H9 (cell line): ENCODE measurements around the gene NALCN. TPM values are rescaled to one million over a fixed set of nuclear protein-coding genes. Genes with fewer than 3 reads are reported as not detected.

Experiments used
- DNase-seq: peaks from one replicate; pipeline ENCODE4 v3.0.0-alpha.2; 2017
- H2AFZ ChIP-seq: one replicate; pipeline ENCODE4 v1.6.1; 2013; ENCODE audit warnings: mild to moderate bottlenecking, low read length, control low read depth, moderate library complexity
- H2AK5ac ChIP-seq: 2 replicates; pipeline ENCODE4 v1.6.1; 2013; ENCODE audit warnings: low read length, control low read depth, mixed read lengths; ENCODE audit not compliant: insufficient read length
- H2BK120ac ChIP-seq: one replicate; pipeline ENCODE4 v1.6.1; 2013; ENCODE audit warnings: low read depth, mild to moderate bottlenecking, low read length, control low read depth, inconsistent platforms; ENCODE audit not compliant: poor library complexity, severe bottlenecking
- H2BK12ac ChIP-seq: 2 replicates; pipeline ENCODE4 v1.6.1; 2013; ENCODE audit warnings: low read length, control low read depth, mixed read lengths, low read depth; ENCODE audit not compliant: insufficient read length
- H2BK15ac ChIP-seq: 2 replicates; pipeline ENCODE4 v1.6.1; 2013; ENCODE audit warnings: low read depth, low read length, control low read depth
- H2BK20ac ChIP-seq: one replicate; pipeline ENCODE4 v1.6.1; 2013; ENCODE audit warnings: low read depth, mild to moderate bottlenecking, low read length, control low read depth, inconsistent platforms; ENCODE audit not compliant: poor library complexity, severe bottlenecking
- H2BK5ac ChIP-seq: 2 replicates; pipeline ENCODE4 v1.6.1; 2013; ENCODE audit warnings: low read length, control low read depth, mixed read lengths; ENCODE audit not compliant: insufficient read length
- H3K14ac ChIP-seq: 2 replicates; pipeline ENCODE4 v1.6.1; 2013; ENCODE audit warnings: low read length, control low read depth; ENCODE audit not compliant: insufficient read depth
- H3K18ac ChIP-seq: 2 replicates; pipeline ENCODE4 v1.6.1; 2013; ENCODE audit warnings: low read depth, mild to moderate bottlenecking, mixed read lengths, low read length, control low read depth; ENCODE audit not compliant: insufficient read length
- H3K23ac ChIP-seq: 2 replicates; pipeline ENCODE4 v1.6.1; 2013; ENCODE audit warnings: low read length, control low read depth, mixed read lengths, low read depth; ENCODE audit not compliant: insufficient read length
- H3K23me2 ChIP-seq: 2 replicates; pipeline ENCODE4 v1.6.1; 2013; ENCODE audit warnings: low read depth, mild to moderate bottlenecking, mixed read lengths, low read length, control low read depth; ENCODE audit not compliant: insufficient read length, poor library complexity, severe bottlenecking
- H3K27ac ChIP-seq: 2 replicates; pipeline ENCODE4 v1.5.1; 2013; ENCODE audit warnings: low read length, control low read depth, mixed read lengths, low read depth; ENCODE audit not compliant: insufficient read length
- H3K27me3 ChIP-seq: 2 replicates; pipeline ENCODE4 v1.6.1; 2013; ENCODE audit warnings: low read length, control low read depth, inconsistent platforms; ENCODE audit not compliant: insufficient read depth
- H3K4ac ChIP-seq: 2 replicates; pipeline ENCODE4 v1.6.1; 2013; ENCODE audit warnings: low read depth, mild to moderate bottlenecking, control low read depth, inconsistent platforms, low read length, moderate library complexity
- H3K4me1 ChIP-seq: 2 replicates; pipeline ENCODE4 v1.6.1; 2013; ENCODE audit warnings: low read length, control low read depth, inconsistent platforms; ENCODE audit not compliant: insufficient read depth
- H3K4me2 ChIP-seq: 2 replicates; pipeline ENCODE4 v1.6.1; 2013; ENCODE audit warnings: low read length, control low read depth, mixed read lengths; ENCODE audit not compliant: insufficient read length, insufficient read depth
- H3K56ac ChIP-seq: 2 replicates; pipeline ENCODE4 v1.6.1; 2013; ENCODE audit warnings: low read depth, mild to moderate bottlenecking, mixed read lengths, low read length, control low read depth; ENCODE audit not compliant: insufficient read length
- H3K79me1 ChIP-seq: 2 replicates; pipeline ENCODE4 v1.6.1; 2013; ENCODE audit warnings: low read depth, mild to moderate bottlenecking, moderate library complexity, low read length, control low read depth, inconsistent platforms; ENCODE audit not compliant: insufficient read depth, poor library complexity, severe bottlenecking
- H3K79me2 ChIP-seq: 2 replicates; pipeline ENCODE4 v1.6.1; 2013; ENCODE audit warnings: low read length, control low read depth, inconsistent platforms; ENCODE audit not compliant: insufficient read depth
- H3K9ac ChIP-seq: 2 replicates; pipeline ENCODE4 v1.6.1; 2013; ENCODE audit warnings: low read length, control low read depth, mixed read lengths; ENCODE audit not compliant: insufficient read length; ENCODE audit errors: extremely low read depth
- H3K9me3 ChIP-seq: one replicate; pipeline ENCODE4 v1.6.1; 2013; ENCODE audit warnings: low read depth, low read length, inconsistent platforms; ENCODE audit not compliant: control insufficient read depth
- H3T11ph ChIP-seq: one replicate; pipeline ENCODE4 v1.6.1; 2013; ENCODE audit warnings: mild to moderate bottlenecking, low read length, control low read depth, inconsistent platforms
- H4K20me1 ChIP-seq: one replicate; pipeline ENCODE4 v1.6.1; 2013; ENCODE audit not compliant: control insufficient read depth, insufficient read length, insufficient read depth
- H4K5ac ChIP-seq: 2 replicates; pipeline ENCODE4 v1.6.1; 2013; ENCODE audit warnings: low read depth, mild to moderate bottlenecking, mixed read lengths, low read length, control low read depth; ENCODE audit not compliant: insufficient read length
- H4K8ac ChIP-seq: replicated peaks from 2 replicates; pipeline ENCODE4 v1.6.1; 2013; ENCODE audit warnings: low read length, control low read depth, mixed read lengths, low read depth; ENCODE audit not compliant: insufficient read length
- H4K91ac ChIP-seq: 2 replicates; pipeline ENCODE4 v1.6.1; 2013; ENCODE audit warnings: low read depth, mild to moderate bottlenecking, moderate library complexity, mixed read lengths, low read length, control low read depth; ENCODE audit not compliant: insufficient read length
- H3K27ac Mint-ChIP-seq, 3 experiments: 2 replicates in 2 of 3; 3 replicates in 1 of 3; pipeline ENCODE4 v1.8.0; 2020 to 2021; ENCODE audit warnings: mixed read lengths in 3 of 3, mild to moderate bottlenecking in 1 of 3, moderate library complexity in 1 of 3
- H3K27me3 Mint-ChIP-seq: 2 replicates; pipeline ENCODE4 v1.8.0; 2021; ENCODE audit warnings: low read depth, mild to moderate bottlenecking, moderate library complexity, mixed read lengths
- H3K36me3 Mint-ChIP-seq, 3 experiments: 2 replicates in 2 of 3; 3 replicates in 1 of 3; pipeline ENCODE4 v1.8.0; 2020 to 2021; ENCODE audit warnings: low read depth in 3 of 3, mixed read lengths in 3 of 3; ENCODE audit not compliant: insufficient read depth in 1 of 3
- H3K4me1 Mint-ChIP-seq, 2 experiments: 2 replicates each; pipeline ENCODE4 v1.8.0; 2020; ENCODE audit warnings: mixed read lengths in 2 of 2
- H3K4me3 Mint-ChIP-seq, 2 experiments: 2 replicates in 1 of 2; 3 replicates in 1 of 2; pipeline ENCODE4 v1.8.0; 2020 to 2021; ENCODE audit warnings: mild to moderate bottlenecking in 2 of 2, mixed read lengths in 2 of 2, moderate library complexity in 1 of 2
- H3K9me3 Mint-ChIP-seq, 2 experiments: 2 replicates in 1 of 2; 3 replicates in 1 of 2; pipeline ENCODE4 v1.8.0; 2020; ENCODE audit warnings: mild to moderate bottlenecking in 2 of 2, mixed read lengths in 2 of 2, moderate library complexity in 1 of 2
- CTCF ChIP-seq: fragments of 200-600 bp; sonication (generic); conservative IDR thresholded peaks from 3 replicates; pipeline ENCODE4 v1.8.0; 2021; ENCODE audit warnings: antibody characterized with exemption, mild to moderate bottlenecking
- WGBS: extraction: QIAGEN DNeasy Blood & Tissue Kit; methylation state at CpG from one replicate; pipeline ENCODE4 v1.1.7; 2013; ENCODE audit warnings: missing lambda C conversion rate, low lambda C conversion rate, mixed read lengths; ENCODE audit not compliant: insufficient read length; ENCODE audit errors: extremely low coverage; 5-methylcytosine and 5-hydroxymethylcytosine counted together
- total RNA-seq: library from RNA; stranded (reverse); gene quantifications from 2 replicates; pipeline ENCODE4 v1.2.1, GENCODE V29; 2021

Gene NALCN
- total RNA-seq, 1 experiment from 2014 or later, result 0.09 TPM

GRCh38 chr13:101394605-101395004 is 21.7 kb downstream of the NALCN start:
- DNase-seq, result no peak
- no peak overlapping the region for H3K9ac ChIP-seq
- no peak for TF ChIP-seq CTCF
- no peak overlapping the region for H3T11ph ChIP-seq
- H3K9me3 Mint-ChIP-seq, result peaks cover 0 to 3% of the 10 kb centered on the region in 2 experiments; a peak in 1 of 5 replicates
- no peak overlapping the region for H3K4me3 Mint-ChIP-seq
- H3K14ac ChIP-seq, result no peak overlapping the region
- no peak overlapping the region for H2BK20ac ChIP-seq
- no peak overlapping the region for H2BK120ac ChIP-seq
- no peak overlapping the region for H3K4ac ChIP-seq
- H2BK15ac ChIP-seq, result no peak overlapping the region
- no peak overlapping the region for H2AK5ac ChIP-seq
- no peak overlapping the region for H3K23ac ChIP-seq
- H3K4me1 ChIP-seq, result no peaks in the 10 kb centered on the region
- H3K27ac ChIP-seq, result no peak overlapping the region
- H3K79me2 ChIP-seq, result no peaks in the 10 kb centered on the region
- H2AFZ ChIP-seq, result no peak overlapping the region
- H4K91ac ChIP-seq, result no peak overlapping the region
- no peaks in the 10 kb centered on the region for H3K27me3 Mint-ChIP-seq
- H3K79me1 ChIP-seq, result no peaks in the 10 kb centered on the region
- no peak overlapping the region for H3K4me2 ChIP-seq
- H4K20me1 ChIP-seq, result no peaks in the 10 kb centered on the region
- H3K36me3 Mint-ChIP-seq, result peaks cover 0 to 2% (median 0%) of the 10 kb centered on the region in 3 experiments; a peak in 1 of 7 replicates
- H3K23me2 ChIP-seq, result no peaks in the 10 kb centered on the region
- no peak overlapping the region for H3K18ac ChIP-seq
- H2BK5ac ChIP-seq, result no peak overlapping the region
- H3K4me1 Mint-ChIP-seq, result peaks cover 0 to 7% of the 10 kb centered on the region in 2 experiments; a peak in 3 of 4 replicates
- no peaks in the 10 kb centered on the region for H3K9me3 ChIP-seq
- H3K27me3 ChIP-seq, result no peaks in the 10 kb centered on the region
- H3K27ac Mint-ChIP-seq, result no peak overlapping the region
- WGBS, result no CpG with 5 or more reads among the region's 2 CpGs
- H4K5ac ChIP-seq, result no peak overlapping the region
- no peak overlapping the region for H2BK12ac ChIP-seq
- H4K8ac ChIP-seq, result no peak overlapping the region
- H3K56ac ChIP-seq, result no peak overlapping the region
